ENCODE measurements around the gene JMJD8. TPM values are rescaled to one million over a fixed set of nuclear protein-coding genes. Genes with fewer than 3 reads are reported as not detected.
A peak's percentile ranks its signal among the peaks of the same experiment; 100 is the strongest.

The JMJD8 gene
- total and polyA plus RNA-seq, 9 of the 15 experiments (the other 6 are each of a cell fraction or from before 2014, with no cell fraction given): 1.2 to 50.6 (median 29.3) TPM

- TF ChIP-seq NCOA6 (IDR thresholded peaks at IDR 0.05) (no peak), SMAD2 (IDR thresholded peaks at IDR 0.05; ENCODE audit: low read depth, low read length) (no peak), ZKSCAN3 (CRISPR knock-in tag; IDR thresholded peaks at IDR 0.05) (no peak), ZNF224 (CRISPR knock-in tag; IDR thresholded peaks at IDR 0.05) (no peak), ZBTB12 (CRISPR knock-in tag; IDR thresholded peaks at IDR 0.05) (no peak), HES1 (IDR thresholded peaks at IDR 0.05; ENCODE audit: low read depth) (peak; percentile 58; the same call in 1 of the 2 replicates), BCL6 (CRISPR knock-in tag; IDR thresholded peaks at IDR 0.05) (no peak), ZNF143 (CRISPR knock-in tag; IDR thresholded peaks at IDR 0.05) (no peak), ESRRB (CRISPR knock-in tag; IDR thresholded peaks at IDR 0.05; ENCODE audit: borderline replicate concordance) (no peak), NFATC3 (IDR thresholded peaks at IDR 0.05) (no peak), BCOR (IDR thresholded peaks at IDR 0.05) (peak; percentile 98), ELF4 (CRISPR knock-in tag; IDR thresholded peaks at IDR 0.05) (0 out of 2 replicates have a peak, but pooled peaks have one; percentile 43), ZNF57 (CRISPR knock-in tag; IDR thresholded peaks at IDR 0.05) (0 out of 2 replicates have a peak, but pooled peaks have one; percentile 22), ZNF717 (CRISPR knock-in tag; IDR thresholded peaks at IDR 0.05) (no peak), STAG1 (CRISPR knock-in tag; IDR thresholded peaks at IDR 0.05; ENCODE audit: borderline replicate concordance) (no peak), ILF3 (IDR thresholded peaks at IDR 0.05; ENCODE audit: borderline replicate concordance) (no peak), HNRNPL (IDR thresholded peaks at IDR 0.05; ENCODE audit: low read depth, low read length) (0 out of 2 replicates have a peak, but pooled peaks have one; percentile 39), ZNF76 (CRISPR knock-in tag; IDR thresholded peaks at IDR 0.05; ENCODE audit: borderline replicate concordance) (no peak), CBX1 (IDR thresholded peaks at IDR 0.05; ENCODE audit: low read depth) (peak; percentile 89; the same call in 1 of the 2 replicates), RNF2 (IDR thresholded peaks at IDR 0.05) (no peak; the same call in 1 of the 2 replicates), THAP12 (CRISPR knock-in tag; IDR thresholded peaks at IDR 0.05) (peak; percentile 65), SMARCE1 (IDR thresholded peaks at IDR 0.05) (peak; percentile 31; the same call in 1 of the 2 replicates), ZNF551 (CRISPR knock-in tag; IDR thresholded peaks at IDR 0.05) (no peak), GMEB1 (CRISPR knock-in tag; IDR thresholded peaks at IDR 0.05) (no peak)
Measured at GRCh38 chr16:674968-675883, 8.9 kb downstream of the JMJD8 start, which contains the start of gene RHBDL1 (continued).

Data from K562 (cell line).